KMS-11 (cell line): ENCODE measurements around the gene TEKT1.

Experiments used
- H2AFZ ChIP-seq: fragments of 200-600 bp; sonication (generic); 2 replicates; pipeline ENCODE4 v1.6.1; 2016; ENCODE audit warnings: antibody characterized with exemption, mixed run types, low read depth
- H3K27ac ChIP-seq: fragments of 200-600 bp; sonication (generic); 2 replicates; pipeline ENCODE4 v1.6.1; 2016; ENCODE audit warnings: mild to moderate bottlenecking, mixed run types
- H3K27me3 ChIP-seq: fragments of 200-600 bp; sonication (generic); 2 replicates; pipeline ENCODE4 v1.6.1; 2017; ENCODE audit warnings: mild to moderate bottlenecking, low read depth, mixed run types, moderate library complexity; ENCODE audit not compliant: insufficient read depth
- H3K36me3 ChIP-seq: fragments of 200-600 bp; sonication (generic); 2 replicates; pipeline ENCODE4 v1.6.1; 2017; ENCODE audit warnings: mild to moderate bottlenecking, mixed run types; ENCODE audit not compliant: insufficient read depth
- H3K4me1 ChIP-seq: fragments of 200-600 bp; sonication (generic); 2 replicates; pipeline ENCODE4 v1.6.1; 2016; ENCODE audit warnings: mild to moderate bottlenecking, low read depth, mixed run types; ENCODE audit not compliant: poor library complexity, severe bottlenecking
- H3K4me2 ChIP-seq: fragments of 200-600 bp; sonication (generic); 2 replicates; pipeline ENCODE4 v1.7.0; 2016; ENCODE audit warnings: mild to moderate bottlenecking, mixed run types
- H3K4me3 ChIP-seq: fragments of 200-600 bp; sonication (generic); IDR thresholded peaks from 2 replicates; pipeline ENCODE4 v1.6.1; 2017; ENCODE audit warnings: low read depth, low read length, mixed read lengths; ENCODE audit not compliant: insufficient read depth
- H3K79me2 ChIP-seq: fragments of 200-600 bp; sonication (generic); 2 replicates; pipeline ENCODE4 v1.6.1; 2016; ENCODE audit warnings: low read depth, mixed run types; ENCODE audit not compliant: insufficient read depth
- H3K9ac ChIP-seq: fragments of 200-600 bp; sonication (generic); 2 replicates; pipeline ENCODE4 v1.6.1; 2016; ENCODE audit warnings: mild to moderate bottlenecking, mixed run types
- H4K20me1 ChIP-seq: fragments of 200-600 bp; sonication (generic); 2 replicates; pipeline ENCODE4 v1.6.1; 2016; ENCODE audit warnings: mild to moderate bottlenecking, mixed run types; ENCODE audit not compliant: insufficient read depth
- CTCF ChIP-seq: fragments of 200-600 bp; sonication (generic); conservative IDR thresholded peaks from 2 replicates; pipeline ENCODE4 v1.6.1; 2017; ENCODE audit warnings: low read depth, mild to moderate bottlenecking, antibody characterized with exemption, low read length, moderate library complexity, mixed read lengths

TEKT1 gene

GRCh38 chr17:6748617-6749016 is 82.9 kb downstream of the TEKT1 start:
- no peaks in the 10 kb centered on the region for H4K20me1 ChIP-seq
- no peaks in the 10 kb centered on the region for H3K27me3 ChIP-seq
- H3K4me2 ChIP-seq: no peak overlapping the region
- H3K9ac ChIP-seq: no peak overlapping the region
- no peak for TF ChIP-seq CTCF
- H3K79me2 ChIP-seq: no peaks in the 10 kb centered on the region
- H3K4me3 ChIP-seq: no peak overlapping the region
- no peaks in the 10 kb centered on the region for H3K36me3 ChIP-seq
- no peak overlapping the region for H3K27ac ChIP-seq
- H3K4me1 ChIP-seq: no peaks in the 10 kb centered on the region
- no peak overlapping the region for H2AFZ ChIP-seq
